Endothelial cell of umbilical vein (primary cell): Measurements from ENCODE around the gene BLACAT1. TPM values are rescaled to one million over a fixed set of nuclear protein-coding genes. Genes with fewer than 3 reads are reported as not detected.

Experiments
- BruUV-seq: library from RNA; stranded (reverse); fragments of 400-500 nt; replicated peaks from 2 replicates; lab custom pipeline; 2021; lab: Mats Ljungman, UMichigan
- CTCF ChIA-PET: fragments of 300-600, 350-600 bp; sonication (Branson Sonifier 250); formaldehyde crosslinking; loops from one replicate; lab custom pipeline; 2021; ENCODE audit warnings: antibody characterized with exemption, inconsistent platforms; lab: Charles Lee
- POLR2A ChIA-PET: fragments of 300-600, 350-600 bp; sonication (Branson Sonifier 250); formaldehyde crosslinking; loops from one replicate; lab custom pipeline; 2021; ENCODE audit warnings: antibody characterized with exemption, inconsistent platforms; lab: Charles Lee
- DNase-seq: peaks from one replicate; pipeline ENCODE4 v3.0.0-alpha.2; 2011; ENCODE audit warnings: low read depth, low spot score
- FAIRE-seq: peaks from 2 replicates; lab custom pipeline; 2011; peaks lifted over from hg19 to GRCh38; lab: Jason Lieb, UNC
- H2AFZ ChIP-seq: 2 replicates; pipeline ENCODE4 v1.6.0; 2012; ENCODE audit warnings: low read depth, low read length, control low read depth, inconsistent platforms
- H3K27ac ChIP-seq: 2 replicates; pipeline ENCODE4 v1.5.1; 2011; ENCODE audit warnings: low read depth, mild to moderate bottlenecking, control low read depth, low read length, moderate library complexity; ENCODE audit not compliant: insufficient read depth
- H3K27me3 ChIP-seq, 2 experiments: 2 replicates each; pipeline versions ENCODE4 v1.6.0 to v1.6.1; 2011; ENCODE audit warnings: low read length in 2 of 2, mixed read lengths in 1 of 2; ENCODE audit not compliant: control insufficient read depth in 2 of 2, insufficient read depth in 2 of 2
- H3K36me3 ChIP-seq, 2 experiments: 2 replicates in 1 of 2; 3 replicates in 1 of 2; pipeline ENCODE4 v1.5.1; 2011; ENCODE audit warnings: low read length in 2 of 2, mild to moderate bottlenecking in 1 of 2, moderate library complexity in 1 of 2; ENCODE audit not compliant: control insufficient read depth in 2 of 2, insufficient read depth in 2 of 2; ENCODE audit errors: extremely low read depth in 1 of 2
- H3K4me1 ChIP-seq: 3 replicates; pipeline ENCODE4 v1.5.1; 2011; ENCODE audit warnings: mild to moderate bottlenecking, low read length; ENCODE audit not compliant: control insufficient read depth, insufficient read depth; ENCODE audit errors: extremely low read depth
- H3K4me2 ChIP-seq: 2 replicates; pipeline ENCODE4 v1.6.1; 2011; ENCODE audit warnings: low read length, control low read depth, mixed read lengths; ENCODE audit not compliant: insufficient read depth
- H3K4me3 ChIP-seq, 3 experiments: fragments of 200-600 bp in 1 of 3; sonication (generic), shearing (Covaris generic) in 1 of 3; replicated peaks in 1 of 3; 2 replicates each; pipeline ENCODE4 v1.5.1; 2011 to 2016; ENCODE audit warnings: control low read depth in 3 of 3, low read length in 3 of 3, mild to moderate bottlenecking in 2 of 3, inconsistent platforms in 1 of 3, low read depth in 1 of 3, moderate library complexity in 1 of 3; ENCODE audit not compliant: insufficient read depth in 1 of 3
- H3K79me2 ChIP-seq: 2 replicates; pipeline ENCODE4 v1.6.0; 2012; ENCODE audit warnings: low read length, inconsistent platforms; ENCODE audit not compliant: control insufficient read depth, insufficient read depth
- H3K9ac ChIP-seq: replicated peaks from 2 replicates; pipeline ENCODE3; 2011; ENCODE audit warnings: low read length, control low read depth; ENCODE audit not compliant: insufficient read depth; ENCODE audit errors: extremely low read depth
- H3K9me1 ChIP-seq: replicated peaks from 3 replicates; pipeline ENCODE4 v1.6.0; 2011; ENCODE audit warnings: mild to moderate bottlenecking, low read length; ENCODE audit not compliant: control insufficient read depth, insufficient read depth; ENCODE audit errors: extremely low read depth
- H3K9me3 ChIP-seq: replicated peaks from 2 replicates; pipeline ENCODE4 v1.5.1; 2012; ENCODE audit warnings: low read length, inconsistent platforms; ENCODE audit not compliant: control insufficient read depth, insufficient read depth
- H4K20me1 ChIP-seq: replicated peaks from 2 replicates; pipeline ENCODE3; 2011; ENCODE audit warnings: mild to moderate bottlenecking, low read length; ENCODE audit not compliant: control insufficient read depth, insufficient read depth; ENCODE audit errors: extremely low read depth
- CTCF ChIP-seq, 2 donors: IDR thresholded peaks; 1 replicate in 1 of 2; 2 replicates in 1 of 2; pipeline ENCODE4 v1.5.1; 2011; ENCODE audit warnings: low read length in 2 of 2, mild to moderate bottlenecking in 2 of 2, moderate library complexity in 2 of 2, control low read depth in 1 of 2, inconsistent platforms in 1 of 2, low read depth in 1 of 2; ENCODE audit not compliant: insufficient read depth in 1 of 2; ENCODE audit errors: extremely low read depth in 1 of 2
- EZH2 ChIP-seq: IDR thresholded peaks from 2 replicates; pipeline ENCODE4 v1.6.1; 2012; ENCODE audit warnings: borderline replicate concordance, low read depth, mild to moderate bottlenecking, moderate library complexity, low read length, inconsistent platforms; ENCODE audit not compliant: severe bottlenecking
- FOS ChIP-seq: IDR thresholded peaks from 2 replicates; pipeline ENCODE4 v1.6.1; 2011; ENCODE audit warnings: mild to moderate bottlenecking, low read length, moderate library complexity, borderline replicate concordance; ENCODE audit not compliant: insufficient read depth
- GATA2 ChIP-seq: IDR thresholded peaks from 2 replicates; pipeline ENCODE4 v1.7.0; 2011; ENCODE audit warnings: low read depth, mild to moderate bottlenecking, moderate library complexity, mixed read lengths, low read length; ENCODE audit not compliant: insufficient read length, insufficient read depth
- JUN ChIP-seq: IDR thresholded peaks from 2 replicates; pipeline ENCODE4 v1.6.1; 2011; ENCODE audit warnings: borderline replicate concordance, low read depth; ENCODE audit not compliant: insufficient read length, insufficient read depth
- MAX ChIP-seq: IDR thresholded peaks from 2 replicates; pipeline ENCODE4 v1.6.1; 2011; ENCODE audit not compliant: insufficient read depth, insufficient read length
- MYC ChIP-seq: IDR thresholded peaks from one replicate; pipeline ENCODE4 v1.6.1; 2011; ENCODE audit warnings: mild to moderate bottlenecking, low read depth, low read length
- POLR2A ChIP-seq: IDR thresholded peaks from 2 replicates; pipeline ENCODE4 v1.6.1; 2012; ENCODE audit warnings: low read depth, mild to moderate bottlenecking, control low read depth, low read length
- POLR2AphosphoS5 ChIP-seq: IDR thresholded peaks from 2 replicates; pipeline ENCODE4 v1.6.1; 2012; ENCODE audit warnings: low read depth, mild to moderate bottlenecking, control low read depth, low read length, moderate library complexity; ENCODE audit not compliant: insufficient read depth
- dilution Hi-C: fragments of 300-500 bp; cut with MboI; formaldehyde crosslinking; loops from one replicate; pipeline ENCODE4 v1.15.0; 2019; ENCODE audit warnings: low sequenced_read_pairs; ENCODE audit not compliant: extremely low pct_ligation_motif_present
- intact Hi-C: fragments of 100-400 bp; cut with micrococcal nuclease; formaldehyde crosslinking; loops from one replicate; pipeline ENCODE4 v1.10.0; 2022
- polyA plus RNA-seq, 4 experiments: library from polyadenylated mRNA; depleted of rRNA in 3 of 4; stranded (reverse) in 3 of 4; unstranded in 1 of 4; fragments of >200 nt; gene quantifications; 2 replicates each; pipeline versions ENCODE4 v1.2.1 to v1.2.3, GENCODE V29; 2011 to 2012; ENCODE audit warnings: missing spikeins in 1 of 4
- total RNA-seq: library from RNA; stranded (reverse); gene quantifications from 2 replicates; pipeline ENCODE4 v1.2.3, GENCODE V29; 2021

The BLACAT1 gene
- total and polyA plus RNA-seq, 2 donors (not counting 3 experiments of a cell fraction or from before 2014, with no cell fraction given) = not detected

GRCh38 chr1:205450448-205450847, 5.4 kb downstream of the BLACAT1 start:
- Histone ChIP-seq H3K36me3 (no peaks in the 10 kb centered on the region), H3K27ac (no peak overlapping the region), H3K9me1 (no peaks in the 10 kb centered on the region), H2AFZ (no peak overlapping the region), H3K27me3 (peaks cover 43 to 50% of the 10 kb centered on the region in 2 experiments), H3K4me1 (no peaks in the 10 kb centered on the region), H3K4me3 (no peak overlapping the region), H4K20me1 (no peaks in the 10 kb centered on the region), H3K4me2 (no peak overlapping the region), H3K79me2 (no peaks in the 10 kb centered on the region), H3K9ac (no peak overlapping the region), H3K9me3 (no peaks in the 10 kb centered on the region)
- no TSS peak for BruUV-seq
- TF ChIP-seq MYC (no peak), FOS (no peak), CTCF (IDR thresholded peaks at IDR 0.05; ENCODE audit: extremely low read depth in 1 of 2, insufficient read depth in 1 of 2, low read depth in 1 of 2, low read length in 2 of 2) (no peak), EZH2 (no peak), JUN (no peak), POLR2AphosphoS5 (no peak), MAX (no peak), POLR2A (no peak), GATA2 (no peak)
- FAIRE-seq = no peak
- intact Hi-C loops = no loop called here
- ChIA-PET POLR2A (no interaction called here), CTCF (interaction anchor here (0.9 to 1.3 kb wide), 3 partner anchors 12 to 177 kb away, joined by 3 to 5 read pairs (median 3); no protein-coding TSS in a partner anchor)
- no peak for DNase-seq
- dilution Hi-C loops = no loop called here
